ENCODE measurements around the gene EDEM3.

Gene EDEM3

DNA sequence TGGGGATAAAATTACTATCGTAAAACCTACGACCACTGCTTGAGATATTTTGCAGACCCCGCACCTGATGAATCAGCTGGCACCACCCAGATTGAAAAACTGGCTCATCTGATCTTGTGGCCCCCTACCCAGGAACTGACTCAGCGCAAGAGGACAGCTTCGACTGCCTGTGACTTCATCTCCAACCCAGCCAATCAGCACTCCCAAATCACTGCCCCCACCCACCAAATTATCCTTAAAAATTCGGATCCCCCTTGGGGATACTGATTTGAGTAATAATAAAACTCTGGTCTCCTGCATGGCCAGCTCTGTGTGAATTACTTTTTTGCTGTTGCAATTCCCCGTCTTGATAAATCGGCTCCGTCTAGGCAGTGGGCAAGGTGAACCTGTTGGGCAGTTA lies 81.4 kb downstream of the EDEM3 start:
- Histone ChIP-seq H3K18ac (ENCODE audit: low read length) (no peak overlapping the region), H2BK120ac (ENCODE audit: insufficient read depth, low read length, poor library complexity) (no peak overlapping the region), H3K9ac (ENCODE audit: low read length) (no peak overlapping the region), H2BK5ac (ENCODE audit: low read depth, low read length, poor library complexity) (no peak overlapping the region), H2AK5ac (ENCODE audit: low read length) (no peak overlapping the region), H3K4me1 (ENCODE audit: control insufficient read depth in 1 of 2, insufficient read depth in 2 of 2, low read length in 2 of 2) (no peaks in the 10 kb centered on the region), H3K14ac (ENCODE audit: low read length) (no peak overlapping the region), H3K4me2 (ENCODE audit: low read length) (no peak overlapping the region), H3K9me3 (ENCODE audit: insufficient read depth, low read depth, low read length) (no peaks in the 10 kb centered on the region), H3K27ac (ENCODE audit: low read depth, low read length) (no peak overlapping the region), H2BK12ac (ENCODE audit: low read length) (no peak overlapping the region), H3K27me3 (ENCODE audit: insufficient read depth, low read length) (no peaks in the 10 kb centered on the region), H3K79me2 (ENCODE audit: control insufficient read depth, insufficient read depth, low read length, poor library complexity) (no peaks in the 10 kb centered on the region), H3K23ac (ENCODE audit: low read length) (no peak overlapping the region), H3K4ac (ENCODE audit: low read depth, low read length) (no peak overlapping the region), H3K4me3 (ENCODE audit: low read depth, low read length) (no peak overlapping the region), H4K12ac (ENCODE audit: low read depth, low read length) (no peak overlapping the region), H4K91ac (ENCODE audit: low read depth, low read length) (no peak overlapping the region), H4K8ac (ENCODE audit: low read depth, low read length) (no peak overlapping the region), H3K36me3 (ENCODE audit: control insufficient read depth in 1 of 2, insufficient read depth in 2 of 2, low read length in 2 of 2) (no peaks in the 10 kb centered on the region), H3K79me1 (ENCODE audit: low read length) (no peaks in the 10 kb centered on the region), H2AFZ (ENCODE audit: insufficient read depth, low read length, poor library complexity) (no peak overlapping the region)
- WGBS (ENCODE audit: extremely low coverage, insufficient coverage, insufficient read length): no CpG with 5 or more reads among the region's 9 CpGs
- DNase-seq: no peak

DNA sequence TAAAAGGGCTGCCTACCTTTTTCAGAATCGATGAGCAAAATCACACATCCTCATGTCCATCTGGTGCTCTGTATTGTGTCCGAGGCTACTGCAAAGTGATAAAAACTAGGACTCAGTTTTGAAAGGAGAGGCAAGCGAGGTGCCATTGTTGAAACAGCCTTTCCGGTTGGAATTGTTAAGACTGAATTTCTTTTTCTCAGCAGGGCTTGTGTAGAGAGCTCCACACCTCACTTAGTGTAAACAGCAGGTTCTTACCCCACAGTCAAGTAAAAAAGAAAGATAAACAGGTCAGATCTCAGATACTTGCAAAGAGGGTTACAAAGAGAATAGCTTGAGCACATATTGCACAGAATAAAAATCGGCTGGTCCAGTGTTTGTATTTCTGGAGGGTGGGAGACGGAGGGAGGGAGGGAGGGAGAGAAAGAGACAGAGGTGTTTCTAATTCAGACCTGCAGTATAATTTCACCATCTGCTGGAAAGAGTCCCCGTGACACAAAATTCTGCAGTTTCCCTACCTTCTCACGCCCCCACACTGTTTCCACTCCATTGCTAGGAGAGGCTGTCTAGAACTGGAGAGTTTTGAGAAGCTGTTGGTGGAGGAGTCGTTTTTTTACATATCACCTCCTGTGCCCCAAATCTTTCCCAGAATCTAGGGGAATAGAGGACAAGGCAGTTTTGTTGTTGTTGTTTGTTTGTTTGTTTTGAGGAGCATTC lies 82.5 kb downstream of the EDEM3 start:
- H3K14ac ChIP-seq (ENCODE audit: low read length): no peak overlapping the region
- H2BK120ac ChIP-seq (ENCODE audit: insufficient read depth, low read length, poor library complexity): no peak overlapping the region
- no peak overlapping the region for H2BK12ac ChIP-seq (ENCODE audit: low read length)
- H3K36me3 ChIP-seq (ENCODE audit: control insufficient read depth in 1 of 2, insufficient read depth in 2 of 2, low read length in 2 of 2): no peaks in the 10 kb centered on the region
- no peak overlapping the region for H4K8ac ChIP-seq (ENCODE audit: low read depth, low read length)
- no peaks in the 10 kb centered on the region for H3K27me3 ChIP-seq (ENCODE audit: insufficient read depth, low read length)
- H3K79me2 ChIP-seq (ENCODE audit: control insufficient read depth, insufficient read depth, low read length, poor library complexity): no peaks in the 10 kb centered on the region
- H2AK5ac ChIP-seq (ENCODE audit: low read length): no peak overlapping the region
- no peak for DNase-seq
- no peak overlapping the region for H3K18ac ChIP-seq (ENCODE audit: low read length)
- no peak overlapping the region for H3K27ac ChIP-seq (ENCODE audit: low read depth, low read length)
- H4K12ac ChIP-seq (ENCODE audit: low read depth, low read length): no peak overlapping the region
- no peak overlapping the region for H3K9ac ChIP-seq (ENCODE audit: low read length)
- H4K91ac ChIP-seq (ENCODE audit: low read depth, low read length): no peak overlapping the region
- no peaks in the 10 kb centered on the region for H3K9me3 ChIP-seq (ENCODE audit: insufficient read depth, low read depth, low read length)
- H3K4me1 ChIP-seq (ENCODE audit: control insufficient read depth in 1 of 2, insufficient read depth in 2 of 2, low read length in 2 of 2): no peaks in the 10 kb centered on the region
- H3K79me1 ChIP-seq (ENCODE audit: low read length): no peaks in the 10 kb centered on the region
- no peak overlapping the region for H3K4me3 ChIP-seq (ENCODE audit: low read depth, low read length)
- no peak overlapping the region for H2AFZ ChIP-seq (ENCODE audit: insufficient read depth, low read length, poor library complexity)
- no CpG with 5 or more reads among the region's 9 CpGs for WGBS (ENCODE audit: extremely low coverage, insufficient coverage, insufficient read length)
- no peak overlapping the region for H3K4me2 ChIP-seq (ENCODE audit: low read length)
- no peak overlapping the region for H3K4ac ChIP-seq (ENCODE audit: low read depth, low read length)
- no peak overlapping the region for H2BK5ac ChIP-seq (ENCODE audit: low read depth, low read length, poor library complexity)
- H3K23ac ChIP-seq (ENCODE audit: low read length): no peak overlapping the region

DNA sequence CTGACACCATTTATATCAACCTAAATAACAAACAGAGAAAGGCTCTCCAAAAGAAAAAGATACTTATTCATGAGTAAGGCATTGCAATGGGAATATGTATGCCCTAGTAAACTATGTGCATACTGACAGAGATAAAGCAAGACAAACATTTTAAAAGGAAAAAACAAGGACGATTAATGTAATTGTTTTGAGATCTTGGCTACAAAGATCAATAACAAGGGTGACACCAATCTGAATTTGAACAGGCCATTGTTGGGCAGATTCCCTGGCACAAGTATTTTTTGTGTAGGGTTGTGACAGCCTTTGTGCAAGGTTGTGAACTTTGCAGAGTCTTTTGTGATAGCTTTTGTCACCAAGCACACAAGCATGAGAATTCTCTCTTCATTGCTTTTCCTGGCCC lies 85.3 kb downstream of the EDEM3 start:
- H2BK5ac ChIP-seq (ENCODE audit: low read depth, low read length, poor library complexity): no peak overlapping the region
- H2BK12ac ChIP-seq (ENCODE audit: low read length): no peak overlapping the region
- H3K27ac ChIP-seq (ENCODE audit: low read depth, low read length): no peak overlapping the region
- no peak overlapping the region for H3K4ac ChIP-seq (ENCODE audit: low read depth, low read length)
- no peak for DNase-seq
- no peak overlapping the region for H4K12ac ChIP-seq (ENCODE audit: low read depth, low read length)
- no peaks in the 10 kb centered on the region for H3K27me3 ChIP-seq (ENCODE audit: insufficient read depth, low read length)
- no peak overlapping the region for H4K8ac ChIP-seq (ENCODE audit: low read depth, low read length)
- no peak overlapping the region for H3K4me2 ChIP-seq (ENCODE audit: low read length)
- no peak overlapping the region for H3K18ac ChIP-seq (ENCODE audit: low read length)
- no peak overlapping the region for H4K91ac ChIP-seq (ENCODE audit: low read depth, low read length)
- no peak overlapping the region for H2AFZ ChIP-seq (ENCODE audit: insufficient read depth, low read length, poor library complexity)
- peaks cover 4% of the 10 kb centered on the region for H3K79me1 ChIP-seq (ENCODE audit: low read length)
- no peak overlapping the region for H3K4me3 ChIP-seq (ENCODE audit: low read depth, low read length)
- WGBS (ENCODE audit: extremely low coverage, insufficient coverage, insufficient read length): no CpG with 5 or more reads among the region's 1 CpG
- H3K23ac ChIP-seq (ENCODE audit: low read length): no peak overlapping the region
- H3K9me3 ChIP-seq (ENCODE audit: insufficient read depth, low read depth, low read length): no peaks in the 10 kb centered on the region
- H2AK5ac ChIP-seq (ENCODE audit: low read length): no peak overlapping the region
- peaks cover 5% of the 10 kb centered on the region in 2 experiments for H3K4me1 ChIP-seq (ENCODE audit: control insufficient read depth in 1 of 2, insufficient read depth in 2 of 2, low read length in 2 of 2)
- no peak overlapping the region for H3K14ac ChIP-seq (ENCODE audit: low read length)
- no peak overlapping the region for H3K9ac ChIP-seq (ENCODE audit: low read length)
- no peak overlapping the region for H2BK120ac ChIP-seq (ENCODE audit: insufficient read depth, low read length, poor library complexity)
- no peaks in the 10 kb centered on the region for H3K79me2 ChIP-seq (ENCODE audit: control insufficient read depth, insufficient read depth, low read length, poor library complexity)
- no peaks in the 10 kb centered on the region for H3K36me3 ChIP-seq (ENCODE audit: control insufficient read depth in 1 of 2, insufficient read depth in 2 of 2, low read length in 2 of 2)

DNA sequence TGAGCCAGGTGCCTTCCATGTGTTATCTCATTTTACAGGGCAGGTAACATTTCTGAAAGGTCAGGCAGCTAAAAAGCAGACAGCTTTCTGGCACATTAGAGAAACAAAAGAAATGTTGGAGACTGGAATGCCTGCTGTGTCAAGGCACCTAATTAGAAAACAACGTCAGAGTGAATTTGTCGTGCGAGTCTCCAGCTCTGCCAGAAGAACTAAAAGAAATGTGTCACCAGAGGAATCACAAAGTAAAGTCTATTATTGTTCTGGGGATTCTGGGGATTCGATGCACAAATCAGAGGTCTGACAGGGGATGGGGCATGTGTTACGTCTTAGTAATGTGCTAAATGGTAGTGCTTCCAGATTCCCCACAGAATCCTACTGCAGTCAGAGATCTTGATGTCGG lies 89.3 kb downstream of the EDEM3 start:
- H3K27ac ChIP-seq (ENCODE audit: low read depth, low read length): no peak overlapping the region
- DNase-seq: peak in 1 of 2 donors; percentile 38
- no peak overlapping the region for H3K23ac ChIP-seq (ENCODE audit: low read length)
- WGBS (ENCODE audit: extremely low coverage, insufficient coverage, insufficient read length): no CpG with 5 or more reads among the region's 6 CpGs
- H3K4me2 ChIP-seq (ENCODE audit: low read length): no peak overlapping the region
- H3K4ac ChIP-seq (ENCODE audit: low read depth, low read length): no peak overlapping the region
- H4K91ac ChIP-seq (ENCODE audit: low read depth, low read length): no peak overlapping the region
- H2BK12ac ChIP-seq (ENCODE audit: low read length): no peak overlapping the region
- no peak overlapping the region for H4K8ac ChIP-seq (ENCODE audit: low read depth, low read length)
- no peak overlapping the region for H3K18ac ChIP-seq (ENCODE audit: low read length)
- H3K4me1 ChIP-seq (ENCODE audit: control insufficient read depth in 1 of 2, insufficient read depth in 2 of 2, low read length in 2 of 2): peaks cover 11% of the 10 kb centered on the region in 2 experiments
- H3K36me3 ChIP-seq (ENCODE audit: control insufficient read depth in 1 of 2, insufficient read depth in 2 of 2, low read length in 2 of 2): no peaks in the 10 kb centered on the region
- H2BK120ac ChIP-seq (ENCODE audit: insufficient read depth, low read length, poor library complexity): no peak overlapping the region
- H3K79me1 ChIP-seq (ENCODE audit: low read length): peaks cover 8% of the 10 kb centered on the region
- no peak overlapping the region for H3K9ac ChIP-seq (ENCODE audit: low read length)
- H2AFZ ChIP-seq (ENCODE audit: insufficient read depth, low read length, poor library complexity): no peak overlapping the region
- H2BK5ac ChIP-seq (ENCODE audit: low read depth, low read length, poor library complexity): no peak overlapping the region
- no peaks in the 10 kb centered on the region for H3K9me3 ChIP-seq (ENCODE audit: insufficient read depth, low read depth, low read length)
- H3K79me2 ChIP-seq (ENCODE audit: control insufficient read depth, insufficient read depth, low read length, poor library complexity): no peaks in the 10 kb centered on the region
- H3K27me3 ChIP-seq (ENCODE audit: insufficient read depth, low read length): no peaks in the 10 kb centered on the region
- no peak overlapping the region for H2AK5ac ChIP-seq (ENCODE audit: low read length)
- no peak overlapping the region for H3K14ac ChIP-seq (ENCODE audit: low read length)
- H4K12ac ChIP-seq (ENCODE audit: low read depth, low read length): no peak overlapping the region
- no peak overlapping the region for H3K4me3 ChIP-seq (ENCODE audit: low read depth, low read length)
